Calu3 (cell line): ENCODE measurements around the gene PI4KA. TPM values are rescaled to one million over a fixed set of nuclear protein-coding genes. Genes with fewer than 3 reads are reported as not detected.

Source experiments
- Bru-seq: library from RNA; stranded (reverse); fragments of 400-500 nt; gene quantifications from one replicate; lab custom pipeline; 2021; lab: Mats Ljungman, UMichigan
- BruChase-seq, 2 experiments: library from RNA; stranded (reverse); fragments of 400-500 nt; gene quantifications; one replicate each; lab custom pipeline; 2021; lab: Mats Ljungman, UMichigan
- BruUV-seq: library from RNA; stranded (reverse); fragments of 400-500 nt; replicated peaks from 2 replicates; lab custom pipeline; 2021; lab: Mats Ljungman, UMichigan
- CTCF ChIA-PET: fragments of 300-600 bp; sonication (Branson Sonifier 250); formaldehyde crosslinking; loops from one replicate; lab custom pipeline; 2022; ENCODE audit warnings: antibody characterized with exemption; lab: Charles Lee
- DNase-seq: peaks from one replicate; pipeline ENCODE4 v3.0.0; 2022
- H3K27ac Mint-ChIP-seq: one replicate; pipeline ENCODE4 v1.8.0; 2022; ENCODE audit warnings: mixed read lengths; ENCODE audit not compliant: unreplicated experiment
- H3K27me3 Mint-ChIP-seq: one replicate; pipeline ENCODE4 v1.8.0; 2022; ENCODE audit warnings: mixed read lengths; ENCODE audit not compliant: unreplicated experiment
- H3K36me3 Mint-ChIP-seq: one replicate; pipeline ENCODE4 v1.8.0; 2022; ENCODE audit warnings: mild to moderate bottlenecking, moderate library complexity, mixed read lengths; ENCODE audit not compliant: insufficient read depth, unreplicated experiment
- H3K4me1 Mint-ChIP-seq: one replicate; pipeline ENCODE4 v1.8.0; 2022; ENCODE audit warnings: mild to moderate bottlenecking, low read depth, mixed read lengths; ENCODE audit not compliant: unreplicated experiment
- H3K4me3 Mint-ChIP-seq: one replicate; pipeline ENCODE4 v1.8.0; 2022; ENCODE audit warnings: mild to moderate bottlenecking, low read depth, moderate library complexity, mixed read lengths; ENCODE audit not compliant: unreplicated experiment
- H3K9me3 Mint-ChIP-seq: one replicate; pipeline ENCODE4 v1.8.0; 2022; ENCODE audit warnings: low read depth, mixed read lengths; ENCODE audit not compliant: unreplicated experiment
- intact Hi-C: fragments of 100-400 bp; cut with micrococcal nuclease; formaldehyde crosslinking; loops from one replicate; pipeline ENCODE4 v1.10.0; 2022; ENCODE audit not compliant: unreplicated experiment
- long read RNA-seq: library from polyadenylated mRNA; stranded (forward); transcript quantifications from one replicate; pipeline ENCODE4 v2.0.0, GENCODE V29; 2022
- total RNA-seq: library from RNA; stranded (reverse); gene quantifications from 2 replicates; pipeline ENCODE4 v1.2.3, GENCODE V29; 2022
- TF ChIP-seq, protein P1 (sequence below): fragments of 200-600 bp; IDR thresholded peaks from one replicate; pipeline ENCODE4 v1.8.0; 2022; ENCODE audit warnings: antibody characterized with exemption; ENCODE audit not compliant: unreplicated experiment

PI4KA gene
- total RNA-seq (69.2 and 77.9 TPM in 2 replicates), Bru-seq, nascent RNA (percentile 68 among the genes with signal in this experiment), BruChase-seq, experiment 1, labeled RNA remaining after a 6-hour chase (percentile 73 among the genes with signal in this experiment), BruChase-seq, experiment 2, labeled RNA remaining after a 2-hour chase (percentile 68 among the genes with signal in this experiment)
- long read RNA-seq, full-length matches to known transcripts = 10 of 41 reads
- long read RNA-seq, partial matches to known transcripts = 11 of 41 reads
- long read RNA-seq, other reads (novel, unspliced or antisense) = 20 of 41 reads

DNA sequence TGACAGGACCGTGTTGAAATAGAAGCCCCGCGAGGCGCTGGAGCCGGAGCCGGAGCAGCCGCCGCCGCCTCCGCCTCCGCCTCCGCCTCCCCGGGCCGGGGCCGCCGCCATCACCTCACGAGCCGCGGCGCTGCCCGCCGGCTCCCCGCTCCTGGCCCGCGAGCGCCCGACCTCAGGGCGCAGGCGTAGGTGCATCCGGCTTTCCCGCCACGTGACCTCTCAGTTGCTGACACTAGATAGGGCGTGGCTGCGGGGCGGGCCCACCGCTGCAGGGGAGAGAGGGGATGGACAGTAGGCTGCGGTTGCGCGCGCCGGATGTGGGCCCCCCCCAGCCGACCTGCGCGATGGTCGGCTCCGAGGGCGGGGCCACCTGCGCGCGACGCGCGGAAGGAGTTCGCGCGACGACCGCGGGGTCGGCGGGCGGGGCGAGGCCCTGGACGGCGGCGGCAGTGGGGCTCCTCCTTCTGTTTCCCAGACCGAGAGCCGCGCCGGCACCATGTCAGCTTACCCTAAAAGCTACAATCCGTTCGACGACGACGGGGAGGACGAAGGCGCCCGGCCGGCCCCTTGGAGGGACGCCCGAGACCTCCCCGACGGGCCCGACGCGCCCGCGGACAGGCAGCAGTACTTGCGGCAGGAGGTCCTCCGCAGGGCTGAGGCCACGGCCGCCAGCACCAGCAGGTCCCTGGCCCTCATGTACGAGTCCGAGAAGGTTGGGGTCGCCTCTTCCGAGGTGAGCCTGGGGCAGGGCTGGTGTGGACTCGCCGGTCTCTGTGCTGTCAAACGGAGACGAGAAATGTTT is at the start of gene PI4KA, which contains the start of gene SNAP29:
TSS of gene PI4KA (minus strand) at position 197 of the 802 bp plus-strand sequence. CDS start at position 111, 86 bp downstream.
TSS of gene SNAP29 (plus strand) at position 393 of the 802 bp plus-strand sequence. CDS start at position 497, 104 bp downstream.
- Mint-ChIP-seq H3K27ac (peak within 1 kb of the TSS; percentile 80), H3K36me3 (peaks cover 27% of the 10 kb centered on the region), H3K4me1 (peaks cover 28% of the 10 kb centered on the region), H3K4me3 (peak within 1 kb of the TSS; percentile 96), H3K27me3 (no peaks in the 10 kb centered on the region), H3K9me3 (no peaks in the 10 kb centered on the region)
- intact Hi-C loops = no loop called here
- CTCF ChIA-PET = interaction anchor here (0.6 to 1.4 kb wide), 2 partner anchors 27 to 108 kb away, joined by 3 read pairs; partner anchors contain the start of gene AIFM3
- TF ChIP-seq, protein P1, sequence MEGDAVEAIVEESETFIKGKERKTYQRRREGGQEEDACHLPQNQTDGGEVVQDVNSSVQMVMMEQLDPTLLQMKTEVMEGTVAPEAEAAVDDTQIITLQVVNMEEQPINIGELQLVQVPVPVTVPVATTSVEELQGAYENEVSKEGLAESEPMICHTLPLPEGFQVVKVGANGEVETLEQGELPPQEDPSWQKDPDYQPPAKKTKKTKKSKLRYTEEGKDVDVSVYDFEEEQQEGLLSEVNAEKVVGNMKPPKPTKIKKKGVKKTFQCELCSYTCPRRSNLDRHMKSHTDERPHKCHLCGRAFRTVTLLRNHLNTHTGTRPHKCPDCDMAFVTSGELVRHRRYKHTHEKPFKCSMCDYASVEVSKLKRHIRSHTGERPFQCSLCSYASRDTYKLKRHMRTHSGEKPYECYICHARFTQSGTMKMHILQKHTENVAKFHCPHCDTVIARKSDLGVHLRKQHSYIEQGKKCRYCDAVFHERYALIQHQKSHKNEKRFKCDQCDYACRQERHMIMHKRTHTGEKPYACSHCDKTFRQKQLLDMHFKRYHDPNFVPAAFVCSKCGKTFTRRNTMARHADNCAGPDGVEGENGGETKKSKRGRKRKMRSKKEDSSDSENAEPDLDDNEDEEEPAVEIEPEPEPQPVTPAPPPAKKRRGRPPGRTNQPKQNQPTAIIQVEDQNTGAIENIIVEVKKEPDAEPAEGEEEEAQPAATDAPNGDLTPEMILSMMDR = no peak
- BruUV-seq = no TSS peak
- peak; percentile 98 for DNase-seq

DNA sequence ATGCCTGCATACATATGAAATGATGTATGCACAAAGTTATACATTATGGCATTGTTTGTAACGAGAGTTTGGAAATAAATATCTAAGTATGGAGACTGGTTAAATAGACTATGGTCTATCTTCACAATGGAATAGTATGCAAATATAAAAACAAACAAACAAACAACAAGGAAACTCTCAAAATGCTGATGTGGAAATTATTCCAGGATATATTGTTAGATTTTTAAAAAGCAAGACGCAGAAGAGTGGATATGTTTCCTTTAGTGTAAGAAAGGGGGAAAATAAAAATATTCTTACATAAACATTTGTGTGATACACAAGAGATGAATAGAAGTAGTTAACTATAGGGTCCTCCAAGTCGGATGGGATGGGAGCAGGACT is 47.8 kb upstream of the PI4KA start:
- TF ChIP-seq, protein P1 = no peak
- intact Hi-C loops = no loop called here
- DNase-seq = no peak
- BruUV-seq = no TSS peak
- peaks cover 11% of the 10 kb centered on the region for H3K4me1 Mint-ChIP-seq
- H3K36me3 Mint-ChIP-seq = no peaks in the 10 kb centered on the region
- H3K27ac Mint-ChIP-seq = no peak overlapping the region
- H3K9me3 Mint-ChIP-seq = no peaks in the 10 kb centered on the region
- CTCF ChIA-PET = no interaction called here
- no peak overlapping the region for H3K4me3 Mint-ChIP-seq
- H3K27me3 Mint-ChIP-seq = no peaks in the 10 kb centered on the region

DNA sequence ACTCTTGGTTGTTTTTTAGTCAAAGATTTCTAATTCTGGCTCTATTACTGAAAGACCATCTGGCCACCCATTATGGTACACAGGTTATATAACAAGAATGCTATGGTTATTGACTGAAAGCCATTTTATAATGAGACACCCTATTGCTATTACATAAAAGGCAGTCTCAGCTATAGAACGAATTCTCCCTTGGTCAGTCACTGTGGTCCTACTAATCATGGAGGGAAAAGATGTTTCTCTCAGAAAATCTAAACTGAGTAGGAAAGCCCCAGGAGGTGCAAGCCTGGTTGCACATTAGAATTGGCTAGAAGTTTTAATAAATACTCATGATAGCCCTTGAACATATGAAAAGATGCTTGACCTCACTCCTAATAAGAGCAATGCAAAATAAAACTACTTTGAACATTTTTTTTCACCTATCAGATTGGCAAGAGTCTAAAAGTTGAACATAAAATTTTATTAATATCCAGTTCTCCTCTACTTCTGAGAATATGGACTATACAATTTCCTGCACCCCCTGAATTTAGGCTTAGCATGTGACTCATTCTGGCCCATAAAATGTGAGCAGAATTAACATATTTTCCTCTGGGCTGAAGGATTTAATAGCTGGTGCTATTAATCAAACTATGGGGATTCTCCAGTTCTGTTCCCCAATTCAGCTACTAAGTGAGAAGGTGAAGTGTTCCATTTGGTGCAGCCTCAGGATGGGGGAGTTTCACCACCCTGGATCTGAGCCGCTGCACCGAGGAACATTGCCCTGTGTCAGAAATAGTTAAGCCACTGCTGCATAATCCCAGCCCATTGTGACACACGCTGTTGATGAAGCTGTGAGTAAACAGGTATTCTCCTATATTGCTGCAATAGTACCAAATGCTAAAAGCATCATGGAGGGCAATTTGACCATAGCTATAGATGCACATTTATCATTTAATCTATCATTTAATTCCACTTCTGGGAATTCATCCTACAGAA is 47.1 kb upstream of the PI4KA start:
- H3K4me3 Mint-ChIP-seq = no peak overlapping the region
- no peaks in the 10 kb centered on the region for H3K27me3 Mint-ChIP-seq
- intact Hi-C loops = no loop called here
- CTCF ChIA-PET = no interaction called here
- H3K9me3 Mint-ChIP-seq = no peaks in the 10 kb centered on the region
- no TSS peak for BruUV-seq
- TF ChIP-seq, protein P1 = no peak
- no peak for DNase-seq
- no peaks in the 10 kb centered on the region for H3K36me3 Mint-ChIP-seq
- H3K27ac Mint-ChIP-seq = no peak overlapping the region
- peaks cover 11% of the 10 kb centered on the region for H3K4me1 Mint-ChIP-seq

DNA sequence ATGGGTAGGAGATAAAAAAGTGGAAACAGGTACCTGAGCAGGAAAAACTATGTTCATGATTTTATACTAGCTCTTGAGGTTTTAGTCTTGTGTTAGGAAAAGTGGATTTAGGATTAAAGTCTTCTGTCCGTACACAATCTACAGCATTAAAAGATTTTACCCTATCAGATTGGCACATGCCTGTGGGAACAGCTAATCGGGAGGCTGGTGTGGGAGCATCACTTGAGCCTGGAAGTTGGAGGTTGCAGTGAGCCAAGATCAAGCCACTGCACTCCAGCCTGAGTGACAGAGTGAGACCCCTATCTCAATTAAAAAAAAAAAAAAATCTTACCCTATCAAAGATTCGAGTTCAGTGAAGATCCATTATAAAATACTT is 46.4 kb upstream of the PI4KA start:
- Mint-ChIP-seq H3K4me3 (no peak overlapping the region), H3K27me3 (no peaks in the 10 kb centered on the region), H3K27ac (peak overlapping the region; percentile 47), H3K36me3 (no peaks in the 10 kb centered on the region), H3K9me3 (no peaks in the 10 kb centered on the region), H3K4me1 (peaks cover 11% of the 10 kb centered on the region)
- intact Hi-C loops = no loop called here
- TF ChIP-seq, protein P1 = no peak
- no TSS peak for BruUV-seq
- no peak for DNase-seq
- CTCF ChIA-PET = interaction anchor here (0.5 to 1.1 kb wide), 2 partner anchors 12 to 14 kb away, joined by 3 to 5 read pairs; partner anchors contain the start of gene CRKL
